ENCODE measurements around the gene ZNF140.

Gene ZNF140

DNA sequence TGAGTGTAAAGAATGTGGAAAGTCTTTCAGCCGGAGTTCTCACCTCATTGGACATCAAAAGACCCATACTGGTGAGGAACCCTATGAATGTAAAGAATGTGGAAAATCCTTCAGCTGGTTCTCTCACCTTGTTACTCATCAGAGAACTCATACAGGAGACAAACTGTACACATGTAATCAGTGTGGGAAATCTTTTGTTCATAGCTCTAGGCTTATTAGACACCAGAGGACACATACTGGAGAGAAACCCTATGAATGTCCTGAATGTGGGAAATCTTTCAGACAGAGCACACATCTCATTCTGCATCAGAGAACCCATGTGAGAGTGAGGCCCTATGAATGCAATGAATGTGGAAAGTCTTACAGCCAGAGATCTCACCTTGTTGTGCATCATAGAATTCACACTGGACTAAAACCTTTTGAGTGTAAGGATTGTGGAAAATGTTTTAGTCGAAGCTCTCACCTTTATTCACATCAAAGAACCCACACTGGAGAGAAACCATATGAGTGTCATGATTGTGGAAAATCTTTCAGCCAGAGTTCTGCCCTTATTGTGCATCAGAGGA, 75.5 kb downstream of the ZNF140 start:
- DNase-seq (ENCODE audit: low read depth, low spot score): peak; percentile 13

More for the DNA sequence above, 75.5 kb downstream of the ZNF140 start:
- in situ Hi-C loops (cut with HindIII; ENCODE audit: low sequenced_read_pairs): no loop called here
- H3K4me3 ChIP-seq (ENCODE audit: low read depth, low read length): no peak overlapping the region
- TF ChIP-seq, protein P1, sequence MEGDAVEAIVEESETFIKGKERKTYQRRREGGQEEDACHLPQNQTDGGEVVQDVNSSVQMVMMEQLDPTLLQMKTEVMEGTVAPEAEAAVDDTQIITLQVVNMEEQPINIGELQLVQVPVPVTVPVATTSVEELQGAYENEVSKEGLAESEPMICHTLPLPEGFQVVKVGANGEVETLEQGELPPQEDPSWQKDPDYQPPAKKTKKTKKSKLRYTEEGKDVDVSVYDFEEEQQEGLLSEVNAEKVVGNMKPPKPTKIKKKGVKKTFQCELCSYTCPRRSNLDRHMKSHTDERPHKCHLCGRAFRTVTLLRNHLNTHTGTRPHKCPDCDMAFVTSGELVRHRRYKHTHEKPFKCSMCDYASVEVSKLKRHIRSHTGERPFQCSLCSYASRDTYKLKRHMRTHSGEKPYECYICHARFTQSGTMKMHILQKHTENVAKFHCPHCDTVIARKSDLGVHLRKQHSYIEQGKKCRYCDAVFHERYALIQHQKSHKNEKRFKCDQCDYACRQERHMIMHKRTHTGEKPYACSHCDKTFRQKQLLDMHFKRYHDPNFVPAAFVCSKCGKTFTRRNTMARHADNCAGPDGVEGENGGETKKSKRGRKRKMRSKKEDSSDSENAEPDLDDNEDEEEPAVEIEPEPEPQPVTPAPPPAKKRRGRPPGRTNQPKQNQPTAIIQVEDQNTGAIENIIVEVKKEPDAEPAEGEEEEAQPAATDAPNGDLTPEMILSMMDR (IDR thresholded peaks at IDR 0.05; ENCODE audit: low read depth, low read length): no peak

All from astrocyte of the spinal cord (primary cell).